Measurements from ENCODE around the gene GPR55.

DNA sequence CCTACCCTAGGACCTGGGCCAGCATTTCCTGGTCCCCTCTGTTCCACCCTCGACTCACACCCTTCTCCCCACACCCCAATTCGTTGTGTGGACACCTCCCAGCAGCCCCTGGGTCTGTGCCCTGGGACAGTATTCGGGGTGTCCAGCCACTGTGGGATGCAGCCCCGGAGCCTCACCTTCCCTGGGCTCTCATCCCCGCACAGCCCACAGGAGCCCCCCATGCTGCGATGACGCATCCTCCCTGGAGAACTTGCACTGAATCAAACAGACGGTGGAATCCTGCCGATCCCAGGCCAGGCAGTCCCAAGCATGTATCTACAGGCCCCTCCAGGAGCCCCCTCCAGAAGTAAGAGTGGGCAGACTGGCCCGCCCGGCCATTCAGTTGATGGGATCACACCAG lies 50.6 kb downstream of the GPR55 start:
- TF ChIP-seq, protein P1, sequence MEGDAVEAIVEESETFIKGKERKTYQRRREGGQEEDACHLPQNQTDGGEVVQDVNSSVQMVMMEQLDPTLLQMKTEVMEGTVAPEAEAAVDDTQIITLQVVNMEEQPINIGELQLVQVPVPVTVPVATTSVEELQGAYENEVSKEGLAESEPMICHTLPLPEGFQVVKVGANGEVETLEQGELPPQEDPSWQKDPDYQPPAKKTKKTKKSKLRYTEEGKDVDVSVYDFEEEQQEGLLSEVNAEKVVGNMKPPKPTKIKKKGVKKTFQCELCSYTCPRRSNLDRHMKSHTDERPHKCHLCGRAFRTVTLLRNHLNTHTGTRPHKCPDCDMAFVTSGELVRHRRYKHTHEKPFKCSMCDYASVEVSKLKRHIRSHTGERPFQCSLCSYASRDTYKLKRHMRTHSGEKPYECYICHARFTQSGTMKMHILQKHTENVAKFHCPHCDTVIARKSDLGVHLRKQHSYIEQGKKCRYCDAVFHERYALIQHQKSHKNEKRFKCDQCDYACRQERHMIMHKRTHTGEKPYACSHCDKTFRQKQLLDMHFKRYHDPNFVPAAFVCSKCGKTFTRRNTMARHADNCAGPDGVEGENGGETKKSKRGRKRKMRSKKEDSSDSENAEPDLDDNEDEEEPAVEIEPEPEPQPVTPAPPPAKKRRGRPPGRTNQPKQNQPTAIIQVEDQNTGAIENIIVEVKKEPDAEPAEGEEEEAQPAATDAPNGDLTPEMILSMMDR (conservative IDR thresholded peaks at IDR 0.05; ENCODE audit: low read depth, low read length): no peak
- TF ChIP-seq EZH2 (IDR thresholded peaks at IDR 0.05; ENCODE audit: low read length, unreplicated experiment) (no peak), EZH2phosphoT487 (IDR thresholded peaks at IDR 0.05; ENCODE audit: borderline replicate concordance, low read length) (no peak)
